Loucy (cell line): ENCODE results near the gene SMURF1.

ENCODE experiments used
- EZH2phosphoT487 ChIP-seq: fragments of 200-600 bp; IDR thresholded peaks from 2 replicates; pipeline ENCODE4 v1.6.1; 2018; ENCODE audit warnings: antibody characterized with exemption, mild to moderate bottlenecking, moderate library complexity, borderline replicate concordance
- TF ChIP-seq, protein P1 (sequence below): fragments of 200-600 bp; sonication (generic); conservative IDR thresholded peaks from 2 replicates; pipeline ENCODE4 v1.5.1; 2014; ENCODE audit warnings: mild to moderate bottlenecking, antibody characterized with exemption, low read length

- TF ChIP-seq, protein P1, sequence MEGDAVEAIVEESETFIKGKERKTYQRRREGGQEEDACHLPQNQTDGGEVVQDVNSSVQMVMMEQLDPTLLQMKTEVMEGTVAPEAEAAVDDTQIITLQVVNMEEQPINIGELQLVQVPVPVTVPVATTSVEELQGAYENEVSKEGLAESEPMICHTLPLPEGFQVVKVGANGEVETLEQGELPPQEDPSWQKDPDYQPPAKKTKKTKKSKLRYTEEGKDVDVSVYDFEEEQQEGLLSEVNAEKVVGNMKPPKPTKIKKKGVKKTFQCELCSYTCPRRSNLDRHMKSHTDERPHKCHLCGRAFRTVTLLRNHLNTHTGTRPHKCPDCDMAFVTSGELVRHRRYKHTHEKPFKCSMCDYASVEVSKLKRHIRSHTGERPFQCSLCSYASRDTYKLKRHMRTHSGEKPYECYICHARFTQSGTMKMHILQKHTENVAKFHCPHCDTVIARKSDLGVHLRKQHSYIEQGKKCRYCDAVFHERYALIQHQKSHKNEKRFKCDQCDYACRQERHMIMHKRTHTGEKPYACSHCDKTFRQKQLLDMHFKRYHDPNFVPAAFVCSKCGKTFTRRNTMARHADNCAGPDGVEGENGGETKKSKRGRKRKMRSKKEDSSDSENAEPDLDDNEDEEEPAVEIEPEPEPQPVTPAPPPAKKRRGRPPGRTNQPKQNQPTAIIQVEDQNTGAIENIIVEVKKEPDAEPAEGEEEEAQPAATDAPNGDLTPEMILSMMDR, result no peak
- no peak for TF ChIP-seq EZH2phosphoT487
These were observed 129.6 kb downstream of the SMURF1 start for GRCh38 chr7:99014113-99014985.
